Large intestine (tissue), 3 donors: ENCODE results near the gene ITGAV. TPM values are rescaled to one million over a fixed set of nuclear protein-coding genes. Genes with fewer than 3 reads are reported as not detected.
"Not testable (repeated sequence)": the region's sequence is repeated elsewhere in the genome, so short reads cannot be mapped to it uniquely, and the experiment has no call there.

ENCODE experiments used
- DNase-seq, 2 donors: peaks; one replicate each; pipeline versions ENCODE4 v3.0.0 to v3.0.0-alpha.2; 2013
- H3K27ac ChIP-seq: one replicate; pipeline ENCODE4 v1.5.1; 2013; ENCODE audit warnings: low read length
- H3K27me3 ChIP-seq: 2 replicates; pipeline ENCODE4 v1.6.1; 2013; ENCODE audit warnings: low read length; ENCODE audit not compliant: control insufficient read depth, insufficient read depth
- H3K36me3 ChIP-seq: 2 replicates; pipeline ENCODE4 v1.6.1; 2013; ENCODE audit warnings: low read length; ENCODE audit not compliant: control insufficient read depth, insufficient read depth
- H3K4me1 ChIP-seq: one replicate; pipeline ENCODE4 v1.6.1; 2013; ENCODE audit warnings: low read length; ENCODE audit not compliant: control insufficient read depth, insufficient read depth
- H3K4me3 ChIP-seq: one replicate; pipeline ENCODE4 v1.5.1; 2013; ENCODE audit warnings: low read length
- H3K9me3 ChIP-seq: one replicate; pipeline ENCODE4 v1.6.1; 2013; ENCODE audit warnings: mild to moderate bottlenecking, low read depth, low read length, moderate library complexity; ENCODE audit not compliant: control insufficient read depth
- WGBS: methylation state at CpG from one replicate; pipeline ENCODE4 v1.1.5; 2013; ENCODE audit warnings: low lambda C conversion rate; ENCODE audit not compliant: insufficient coverage; 5-methylcytosine and 5-hydroxymethylcytosine counted together
- polyA plus RNA-seq: library from polyadenylated mRNA; unstranded; fragments of 120-200 nt; gene quantifications from one replicate; pipeline ENCODE4 v1.2.1, GENCODE V29; 2013

ITGAV gene
- polyA plus RNA-seq, 1 donor = 46.4 TPM

DNA sequence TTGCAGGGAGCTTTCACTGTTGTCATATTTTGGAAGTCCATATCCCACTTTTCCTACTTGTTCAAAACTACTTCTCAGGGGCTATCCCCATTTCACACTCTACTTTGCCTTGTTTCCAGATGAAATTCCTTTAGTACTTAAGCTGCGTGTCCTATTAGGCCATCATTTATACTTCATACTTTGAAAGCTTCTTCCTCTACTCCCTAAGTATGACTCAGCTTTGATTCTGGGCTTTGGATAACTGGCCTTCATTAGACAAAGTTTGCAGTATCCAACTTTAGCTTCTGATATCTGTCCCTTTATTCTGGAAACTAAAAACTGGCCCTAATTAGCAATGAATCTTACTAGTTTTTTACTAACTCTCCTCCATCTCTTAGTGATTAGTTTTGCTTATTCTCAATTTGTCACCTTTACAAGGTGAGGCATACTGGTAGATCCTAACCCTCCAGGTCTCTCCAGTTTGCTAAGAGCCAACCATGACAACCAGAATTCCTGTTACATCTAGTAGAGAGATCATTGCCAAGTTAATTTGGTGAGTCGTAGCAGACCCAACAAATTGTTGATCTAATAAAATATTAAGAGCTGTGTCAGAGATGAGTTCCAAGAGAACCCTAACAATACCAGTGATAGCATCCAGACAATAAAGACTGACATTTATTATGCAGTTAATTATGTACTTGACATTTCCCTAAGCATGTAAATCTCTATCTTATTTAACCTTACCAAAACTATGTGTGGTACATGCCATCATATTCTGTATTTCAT lies 31.2 kb upstream of the ITGAV start:
- DNase-seq = no peak
- no peak overlapping the region for H3K27ac ChIP-seq
- no peak overlapping the region for H3K4me3 ChIP-seq
- H3K27me3 ChIP-seq = no peaks in the 10 kb centered on the region
- WGBS = no CpG with 5 or more reads among the region's 2 CpGs
- no peaks in the 10 kb centered on the region for H3K36me3 ChIP-seq
- no peaks in the 10 kb centered on the region for H3K4me1 ChIP-seq
- H3K9me3 ChIP-seq = no peaks in the 10 kb centered on the region

GRCh38 chr2:186559370-186559769 lies 30.5 kb upstream of the ITGAV start:
- Histone ChIP-seq H3K36me3 (no peaks in the 10 kb centered on the region), H3K9me3 (no peaks in the 10 kb centered on the region), H3K4me1 (no peaks in the 10 kb centered on the region), H3K27me3 (no peaks in the 10 kb centered on the region), H3K27ac (no peak overlapping the region), H3K4me3 (no peak overlapping the region)
- DNase-seq = no peak

DNA sequence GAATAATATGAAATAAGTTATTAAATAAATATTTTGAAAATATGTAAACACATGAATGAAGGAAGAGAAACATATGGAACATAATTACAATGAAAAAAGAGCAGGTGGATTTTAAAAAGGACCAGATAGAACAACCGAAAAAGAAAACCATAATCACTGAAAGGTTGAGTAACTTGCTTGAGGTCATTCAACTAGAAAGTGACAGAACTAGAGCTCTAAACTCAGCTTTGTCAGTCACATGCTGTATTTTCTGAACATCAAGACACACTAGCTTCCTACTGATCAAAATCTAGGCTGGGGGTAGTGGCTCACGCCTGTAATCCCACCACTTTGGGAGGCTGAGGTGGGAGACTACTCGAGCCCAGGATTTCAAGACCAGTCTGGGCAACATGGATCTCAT lies 30.0 kb upstream of the ITGAV start:
- no peaks in the 10 kb centered on the region for H3K36me3 ChIP-seq
- WGBS = no CpG with 5 or more reads among the region's 3 CpGs
- no peak overlapping the region for H3K27ac ChIP-seq
- no peaks in the 10 kb centered on the region for H3K4me1 ChIP-seq
- DNase-seq = no peak
- no peaks in the 10 kb centered on the region for H3K27me3 ChIP-seq
- no peaks in the 10 kb centered on the region for H3K9me3 ChIP-seq
- H3K4me3 ChIP-seq = no peak overlapping the region

DNA sequence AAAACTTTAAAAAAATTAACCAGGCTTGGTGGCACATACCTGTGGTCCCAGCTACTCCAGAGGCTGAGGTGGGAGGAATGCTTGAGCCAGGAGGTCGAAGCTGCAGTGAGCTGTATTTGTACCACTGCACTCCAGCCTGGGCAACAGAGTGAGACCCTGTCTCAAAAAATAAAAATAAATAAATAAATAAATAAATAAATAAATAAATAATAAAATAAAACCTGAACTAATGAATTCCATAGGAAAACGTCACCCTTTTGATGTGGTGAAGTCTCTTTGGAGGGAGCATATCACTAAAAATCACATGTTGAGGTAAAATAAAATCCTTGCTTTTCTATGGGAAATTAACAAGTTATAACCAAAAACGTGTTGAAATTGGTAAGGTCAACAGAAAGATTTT lies 29.6 kb upstream of the ITGAV start:
- DNase-seq = no peak
- Histone ChIP-seq H3K9me3 (no peaks in the 10 kb centered on the region), H3K27me3 (no peaks in the 10 kb centered on the region), H3K27ac (no peak overlapping the region), H3K4me3 (no peak overlapping the region), H3K4me1 (no peaks in the 10 kb centered on the region), H3K36me3 (no peaks in the 10 kb centered on the region)
- WGBS = 100% methylated on average over 2 of the region's 3 CpGs

GRCh38 chr2:186561467-186562208 lies 28.2 kb upstream of the ITGAV start:
- no peaks in the 10 kb centered on the region for H3K9me3 ChIP-seq
- WGBS = no CpG with 5 or more reads among the region's 6 CpGs
- H3K4me1 ChIP-seq = no peaks in the 10 kb centered on the region
- H3K27me3 ChIP-seq = no peaks in the 10 kb centered on the region
- no peaks in the 10 kb centered on the region for H3K36me3 ChIP-seq
- DNase-seq = no peak
- no peak overlapping the region for H3K27ac ChIP-seq
- H3K4me3 ChIP-seq = no peak overlapping the region

GRCh38 chr2:186562209-186562578 lies 27.7 kb upstream of the ITGAV start:
- no peak overlapping the region for H3K27ac ChIP-seq
- no peaks in the 10 kb centered on the region for H3K36me3 ChIP-seq
- H3K4me1 ChIP-seq = no peaks in the 10 kb centered on the region
- no peaks in the 10 kb centered on the region for H3K9me3 ChIP-seq
- H3K4me3 ChIP-seq = no peak overlapping the region
- DNase-seq = no peak
- no CpG with 5 or more reads among the region's 1 CpG for WGBS
- no peaks in the 10 kb centered on the region for H3K27me3 ChIP-seq

DNA sequence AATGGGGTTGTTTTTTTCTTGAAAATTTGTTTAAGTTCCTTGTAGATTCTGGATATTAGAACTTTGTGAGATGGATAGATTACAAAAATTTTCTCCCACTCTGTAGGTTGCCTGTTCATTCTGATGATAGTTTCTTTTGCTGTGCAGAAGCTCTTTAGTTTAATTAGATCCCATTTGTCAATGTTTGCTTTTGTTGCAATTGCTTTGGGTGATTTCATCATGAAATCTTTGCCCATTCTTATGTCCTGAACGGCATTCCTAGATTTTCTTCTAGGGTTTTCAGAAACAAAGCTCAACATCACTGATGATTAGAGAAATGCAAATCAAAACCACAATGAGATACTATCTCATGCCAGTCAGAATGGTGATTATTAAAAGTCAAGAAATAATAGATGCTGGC lies 21.3 kb upstream of the ITGAV start:
- H3K4me1 ChIP-seq, DNase-seq, H3K27ac ChIP-seq, H3K9me3 ChIP-seq, H3K36me3 ChIP-seq, H3K27me3 ChIP-seq, H3K4me3 ChIP-seq: not testable (repeated sequence)
- no CpG with 5 or more reads among the region's 1 CpG for WGBS

- WGBS = no CpG with 5 or more reads among the region's 1 CpG
- DNase-seq, H3K27ac ChIP-seq, H3K36me3 ChIP-seq, H3K4me3 ChIP-seq, H3K27me3 ChIP-seq, H3K9me3 ChIP-seq, H3K4me1 ChIP-seq: not testable (repeated sequence)
These were observed 20.7 kb upstream of the ITGAV start for GRCh38 chr2:186569127-186569526.

- no CpG with 5 or more reads among the region's 2 CpGs for WGBS
- no peaks in the 10 kb centered on the region for H3K36me3 ChIP-seq
- H3K9me3 ChIP-seq = no peaks in the 10 kb centered on the region
- no peak for DNase-seq
- H3K4me3 ChIP-seq = no peak overlapping the region
- no peaks in the 10 kb centered on the region for H3K4me1 ChIP-seq
- H3K27me3 ChIP-seq = no peaks in the 10 kb centered on the region
- H3K27ac ChIP-seq = no peak overlapping the region
These were observed 20.0 kb upstream of the ITGAV start for GRCh38 chr2:186569897-186570296.

- WGBS = no CpG with 5 or more reads among the region's 5 CpGs
- no peaks in the 10 kb centered on the region for H3K36me3 ChIP-seq
- H3K4me3 ChIP-seq = no peak overlapping the region
- no peaks in the 10 kb centered on the region for H3K27me3 ChIP-seq
- peaks cover 2% of the 10 kb centered on the region for H3K4me1 ChIP-seq
- no peaks in the 10 kb centered on the region for H3K9me3 ChIP-seq
- no peak overlapping the region for H3K27ac ChIP-seq
- peak; percentile 13 to 30 for DNase-seq
These were observed 19.3 kb upstream of the ITGAV start for GRCh38 chr2:186570604-186571003.

DNA sequence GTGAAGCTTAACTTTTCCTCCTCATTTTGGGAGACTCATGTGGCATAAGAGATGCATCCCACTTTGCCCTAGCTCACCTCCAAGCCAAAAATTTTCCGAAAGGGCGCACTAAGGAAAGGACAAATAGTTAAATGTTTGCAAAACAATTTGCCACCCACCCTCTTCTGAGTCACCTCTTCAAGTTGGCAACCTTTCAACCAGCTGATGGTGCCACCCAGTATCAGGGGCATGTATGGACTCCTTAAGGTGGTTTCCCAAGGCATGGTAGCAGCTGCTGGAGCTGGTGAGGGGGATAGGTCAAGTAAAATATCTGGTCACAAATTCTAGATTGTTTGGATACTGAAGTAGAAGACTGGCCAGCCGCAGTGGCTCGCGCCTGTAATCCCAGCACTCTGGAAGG lies 17.2 kb upstream of the ITGAV start:
- WGBS = no CpG with 5 or more reads among the region's 5 CpGs
- H3K36me3 ChIP-seq = no peaks in the 10 kb centered on the region
- H3K27ac ChIP-seq = no peak overlapping the region
- no peaks in the 10 kb centered on the region for H3K9me3 ChIP-seq
- H3K4me1 ChIP-seq = peaks cover 5% of the 10 kb centered on the region
- no peak overlapping the region for H3K4me3 ChIP-seq
- no peak for DNase-seq
- no peaks in the 10 kb centered on the region for H3K27me3 ChIP-seq
